GM15510 (cell line): ENCODE data around the gene SNRPD2.

ENCODE experiments used
- POLR2A ChIP-seq: IDR thresholded peaks from 3 replicates; pipeline ENCODE4 v1.6.1; 2011; ENCODE audit warnings: borderline replicate concordance; ENCODE audit not compliant: insufficient read length; ENCODE audit errors: extremely low read depth

The SNRPD2 gene

DNA sequence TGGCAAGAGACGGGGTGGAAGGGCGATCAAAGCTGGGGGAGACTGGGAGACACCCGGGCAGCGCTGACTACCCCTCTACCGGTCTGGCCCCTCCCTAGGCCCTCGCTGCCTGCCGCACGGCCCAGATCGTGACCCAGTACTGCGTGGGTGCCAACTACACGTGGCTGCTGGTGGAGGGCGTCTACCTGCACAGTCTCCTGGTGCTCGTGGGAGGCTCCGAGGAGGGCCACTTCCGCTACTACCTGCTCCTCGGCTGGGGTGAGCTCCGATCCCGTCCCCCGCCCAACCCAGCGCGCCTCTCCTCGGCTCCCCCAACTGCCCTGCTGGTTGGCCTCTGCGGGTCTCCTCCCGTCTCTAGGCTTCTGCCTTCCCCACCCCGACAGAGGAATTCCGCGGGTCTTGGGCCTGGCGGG, 14.9 kb downstream of the SNRPD2 start:
- no peak for TF ChIP-seq POLR2A

DNA sequence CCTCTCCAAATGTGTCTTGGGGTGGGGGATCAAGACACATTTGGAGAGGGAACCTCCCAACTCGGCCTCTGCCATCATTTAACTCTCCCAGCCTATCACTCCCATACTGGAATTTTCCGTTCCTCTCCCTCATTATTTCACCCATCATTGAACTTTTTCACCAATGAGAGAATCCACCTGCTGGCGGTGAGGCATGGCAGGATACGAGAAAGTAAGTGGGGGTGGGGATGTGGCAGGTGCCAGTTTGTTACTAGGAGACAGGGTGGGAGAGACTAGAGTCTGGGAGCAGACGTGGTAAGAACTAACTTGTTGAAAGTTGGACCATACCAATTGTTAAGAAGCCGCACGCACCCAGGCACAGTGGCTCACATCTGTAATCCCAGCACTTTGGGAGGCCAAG, 16.8 kb downstream of the SNRPD2 start:
- TF ChIP-seq POLR2A = no peak

DNA sequence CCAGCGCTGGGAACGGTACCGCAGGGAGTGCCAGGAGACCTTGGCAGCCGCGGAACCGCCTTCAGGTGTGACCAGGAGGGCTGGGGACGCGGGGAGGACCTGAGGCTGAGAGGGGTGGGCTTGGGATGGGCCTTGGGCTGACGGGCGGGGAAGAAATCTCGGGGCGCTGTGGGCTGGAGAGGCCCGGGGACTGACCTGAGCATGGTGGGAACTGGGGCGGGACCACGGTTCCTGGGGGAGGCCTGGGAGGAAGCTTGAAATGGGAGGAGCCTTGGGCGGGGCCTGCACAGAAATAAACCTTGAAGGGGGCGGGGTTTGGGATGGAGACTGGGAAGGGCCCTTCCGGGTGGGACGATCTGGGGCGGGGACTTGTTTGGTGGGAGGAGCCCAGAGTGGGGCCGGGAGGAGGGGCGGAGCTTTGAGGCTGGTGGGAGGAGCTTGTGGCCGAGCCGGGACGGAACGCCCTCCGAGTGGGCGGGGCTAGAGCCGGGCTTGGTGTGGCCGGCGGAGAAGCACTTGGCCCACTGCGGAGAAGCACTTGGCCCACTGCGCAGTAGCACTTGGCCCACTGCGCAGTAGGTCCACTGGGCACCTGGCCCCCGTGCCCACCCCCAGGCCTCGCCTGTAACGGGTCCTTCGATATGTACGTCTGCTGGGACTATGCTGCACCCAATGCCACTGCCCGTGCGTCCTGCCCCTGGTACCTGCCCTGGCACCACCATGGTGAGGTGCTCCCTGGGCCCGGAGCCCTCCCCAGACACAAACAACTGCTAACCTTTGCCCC, 20.9 kb downstream of the SNRPD2 start:
- no peak for TF ChIP-seq POLR2A

DNA sequence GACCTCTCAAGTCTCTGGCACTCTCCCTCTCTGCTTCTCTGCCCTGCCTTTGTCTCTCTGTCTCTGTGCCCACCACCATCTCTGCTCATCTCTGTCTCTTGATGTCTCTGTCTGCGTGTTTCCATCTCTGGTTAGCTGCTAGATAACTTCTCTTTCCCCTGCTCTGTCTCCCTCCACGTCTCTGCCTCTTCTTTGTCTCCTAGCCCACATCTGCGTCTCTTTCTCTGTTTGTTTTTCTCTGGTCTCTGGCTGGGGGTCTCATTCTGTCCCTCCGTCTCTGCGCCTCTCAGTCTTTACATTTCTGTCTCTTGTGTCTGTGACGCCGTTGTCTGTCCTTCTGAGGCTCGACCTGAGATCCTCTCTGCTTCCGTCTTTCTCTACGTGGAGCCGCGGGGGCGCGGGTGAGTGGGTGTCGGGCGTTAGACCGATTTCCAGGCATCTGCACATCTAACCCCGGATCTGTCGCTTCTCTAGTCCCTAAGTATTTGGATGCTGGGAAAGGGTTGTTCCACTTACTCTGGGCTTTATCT, 23.3 kb downstream of the SNRPD2 start:
- no peak for TF ChIP-seq POLR2A

DNA sequence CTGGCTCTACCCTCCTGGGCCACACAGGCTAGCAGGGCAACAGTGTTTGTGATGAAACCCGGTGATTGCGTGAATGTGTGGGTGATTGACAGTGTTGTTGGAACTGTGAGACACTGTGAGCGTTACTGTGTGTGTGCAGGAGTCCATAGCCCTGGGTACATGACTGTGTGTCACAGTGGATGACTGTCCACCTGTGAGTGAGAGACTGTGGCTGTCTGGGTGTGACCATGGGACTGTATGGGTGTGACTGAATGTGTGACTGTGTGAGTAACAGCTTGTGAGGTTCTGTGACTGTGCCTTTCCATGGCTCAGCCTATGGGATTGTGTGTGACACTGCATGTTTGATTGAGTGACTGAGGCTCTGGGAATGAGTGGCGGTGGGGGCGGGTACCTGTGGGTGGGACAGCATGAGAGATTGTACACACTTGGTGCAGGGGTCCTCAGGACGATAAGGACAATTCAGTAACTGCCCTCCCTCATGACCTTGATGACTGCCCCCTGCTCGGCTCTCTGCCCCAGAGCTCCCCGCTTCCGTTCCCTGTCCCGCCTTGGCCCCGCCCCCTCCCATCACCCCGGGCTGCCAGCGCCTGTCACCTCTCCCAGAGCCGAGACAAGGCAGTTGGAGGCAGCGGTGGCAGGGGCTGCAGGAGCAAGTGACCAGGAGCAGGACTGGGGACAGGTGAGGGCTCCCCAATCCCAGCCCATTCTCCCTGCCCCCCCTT, 24.0 kb downstream of the SNRPD2 start, which contains the start of gene GIPR:
Gene GIPR, plus strand, starts transcription at position 602 of the 722 bp plus-strand sequence. CDS start 1,300 bp downstream, outside the sequence.
- TF ChIP-seq POLR2A = peak; percentile 69

DNA sequence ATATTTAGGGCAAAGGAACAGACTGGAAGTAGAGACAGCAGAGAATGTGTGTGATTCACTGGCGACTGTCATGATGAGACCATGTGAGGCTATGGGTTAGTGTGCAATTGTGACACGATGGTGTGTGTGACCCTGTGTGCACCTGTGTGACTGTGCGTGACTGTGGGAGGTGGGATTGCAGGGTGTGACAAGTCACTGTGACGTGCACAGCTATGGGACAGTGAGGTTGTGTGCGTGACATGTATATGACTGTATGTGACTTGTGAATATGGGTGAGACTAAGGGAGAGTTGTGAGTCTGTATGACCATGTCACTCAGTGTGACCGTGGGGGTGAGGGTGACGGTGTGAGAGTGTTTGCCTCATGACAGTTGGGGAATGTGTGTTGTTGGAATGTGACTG, 27.2 kb downstream of the SNRPD2 start:
- TF ChIP-seq POLR2A = no peak

DNA sequence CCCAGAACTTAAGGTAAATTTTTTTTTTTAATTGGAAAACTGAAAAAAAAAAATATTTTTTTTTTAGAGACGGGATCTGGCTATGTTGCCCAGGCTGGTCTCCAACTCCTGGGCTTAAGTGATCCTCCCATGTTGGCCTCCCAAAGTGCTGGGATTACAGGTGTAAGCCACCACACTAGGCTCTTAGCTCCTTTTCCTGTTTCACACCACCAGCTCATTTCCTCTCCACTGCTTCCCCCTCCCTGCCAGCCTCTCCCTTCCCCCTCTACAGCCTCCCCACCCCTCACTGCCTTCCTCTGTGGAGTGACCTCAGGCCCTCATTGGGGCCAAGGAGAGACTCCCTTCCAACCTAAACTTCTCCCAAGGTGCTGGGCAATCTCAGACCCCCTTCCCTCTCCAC, 28.0 kb downstream of the SNRPD2 start:
- TF ChIP-seq POLR2A = no peak

DNA sequence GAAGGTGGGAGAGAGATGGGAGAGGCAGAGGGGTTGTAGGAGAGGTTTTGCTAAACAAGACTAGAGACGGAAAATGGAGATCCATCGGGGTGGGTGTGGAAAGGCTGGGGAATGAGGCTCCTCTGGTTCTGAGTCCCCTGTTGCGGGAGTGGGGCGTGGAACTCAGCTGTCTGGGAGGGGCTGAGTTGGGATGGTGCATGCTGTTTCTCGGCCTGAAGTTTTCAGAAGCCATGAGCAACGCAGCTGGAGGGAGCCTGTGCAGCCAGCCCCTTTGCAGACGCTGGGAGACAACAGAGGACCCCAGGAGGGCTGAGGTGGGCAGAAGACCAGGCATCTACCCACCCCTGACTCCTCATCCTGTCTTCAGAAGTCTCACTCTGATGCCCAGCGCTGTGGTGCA, 31.1 kb downstream of the SNRPD2 start:
- TF ChIP-seq POLR2A = no peak

DNA sequence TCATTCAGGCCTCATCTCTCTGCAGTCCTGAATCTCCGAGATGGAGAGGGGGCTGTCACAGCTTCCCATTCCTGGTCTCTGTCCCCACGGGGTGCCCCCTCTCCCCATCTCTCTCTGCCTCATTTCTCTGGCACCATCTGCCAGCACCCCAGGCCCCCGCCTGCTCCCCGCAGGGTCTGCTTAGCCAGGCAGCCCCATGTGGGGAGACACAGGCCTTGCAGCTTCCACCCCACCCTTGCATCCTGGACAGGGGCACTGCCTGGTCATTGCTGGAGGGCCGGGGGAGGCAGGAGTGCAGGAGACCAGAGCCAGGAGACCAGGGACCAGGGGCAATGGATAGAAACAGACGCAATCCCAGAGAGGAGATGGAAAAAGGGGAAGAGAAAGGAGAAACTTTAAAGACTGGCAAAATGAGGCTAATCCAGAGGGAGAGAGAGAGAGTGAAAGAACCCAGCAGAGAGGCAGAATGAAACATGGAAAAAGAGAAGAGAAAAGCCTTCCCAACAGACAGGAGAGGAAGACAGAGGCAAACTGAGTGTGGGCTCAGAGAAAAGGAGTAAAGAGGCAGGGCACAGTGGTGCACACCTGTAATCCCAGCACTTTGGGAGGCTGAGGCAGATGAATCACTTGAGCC, 32.5 kb downstream of the SNRPD2 start:
- no peak for TF ChIP-seq POLR2A

DNA sequence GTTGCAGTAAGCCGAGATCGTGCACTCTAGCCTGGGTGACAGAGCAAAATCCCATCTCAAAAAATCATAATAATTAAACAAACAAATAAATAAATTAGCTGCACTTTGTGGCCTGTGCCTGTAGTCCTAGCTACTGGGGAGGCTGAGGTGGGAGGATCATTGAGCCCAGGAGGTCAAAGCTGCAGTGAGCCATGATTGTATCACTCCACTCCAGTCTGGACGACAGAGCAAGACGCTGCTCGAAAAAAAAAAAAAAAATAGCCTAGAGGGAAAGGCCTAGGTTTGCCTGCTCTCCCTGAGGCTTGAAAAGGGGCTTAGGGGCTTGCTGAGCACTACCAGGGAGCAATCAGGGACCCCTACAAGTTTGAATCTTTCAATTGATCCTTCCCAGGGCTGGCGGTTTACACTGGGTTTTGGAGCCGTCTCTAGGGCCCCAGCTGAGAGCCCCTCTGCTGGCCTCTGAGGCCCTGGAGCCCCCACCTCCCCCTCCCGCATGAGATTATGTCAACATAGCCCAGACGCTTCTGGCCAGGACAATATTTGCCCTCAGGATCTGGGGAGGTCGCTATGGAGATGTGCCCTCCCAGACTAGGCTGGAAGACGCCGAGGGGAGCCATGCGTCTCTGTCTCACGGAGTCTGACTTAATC, 34.1 kb downstream of the SNRPD2 start:
- no peak for TF ChIP-seq POLR2A

DNA sequence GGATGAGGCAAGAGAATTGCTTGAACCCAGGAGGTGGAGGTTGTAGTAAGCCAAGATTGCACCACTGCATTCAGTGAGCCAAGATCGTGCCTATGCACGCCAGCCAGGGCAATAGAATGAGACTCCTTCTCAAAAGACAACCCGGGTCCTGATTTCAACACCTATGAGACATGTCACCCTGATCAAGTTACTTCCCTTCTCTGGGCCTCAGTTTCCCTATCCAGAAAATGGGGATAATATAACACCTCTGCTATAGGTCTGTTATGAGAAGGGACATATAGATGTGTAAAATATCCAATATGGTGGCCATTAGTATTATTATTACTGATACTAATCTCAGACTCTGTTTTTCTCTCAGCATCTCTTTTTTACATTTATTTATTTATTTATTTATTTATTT, 36.7 kb downstream of the SNRPD2 start:
- no peak for TF ChIP-seq POLR2A

DNA sequence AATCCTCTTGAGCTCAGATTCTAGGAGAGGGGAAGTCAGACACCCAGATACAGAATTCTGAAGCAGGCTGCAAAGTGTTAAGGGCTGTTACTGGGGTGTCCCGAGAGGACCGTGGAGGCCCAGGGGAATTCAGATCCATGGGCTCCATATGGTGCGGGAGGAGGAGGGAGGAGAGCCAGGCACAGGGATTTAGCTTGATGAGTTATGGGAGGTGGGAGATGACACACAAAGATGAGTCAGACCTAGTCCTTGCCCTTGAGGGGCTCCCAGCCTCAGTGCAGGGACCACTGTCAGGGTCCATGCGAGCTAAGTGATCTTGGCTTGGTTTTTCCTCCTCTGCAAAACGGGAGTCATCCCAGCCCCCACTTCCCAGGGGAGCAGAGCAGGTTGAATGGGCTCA, 38.1 kb downstream of the SNRPD2 start:
- TF ChIP-seq POLR2A = no peak

DNA sequence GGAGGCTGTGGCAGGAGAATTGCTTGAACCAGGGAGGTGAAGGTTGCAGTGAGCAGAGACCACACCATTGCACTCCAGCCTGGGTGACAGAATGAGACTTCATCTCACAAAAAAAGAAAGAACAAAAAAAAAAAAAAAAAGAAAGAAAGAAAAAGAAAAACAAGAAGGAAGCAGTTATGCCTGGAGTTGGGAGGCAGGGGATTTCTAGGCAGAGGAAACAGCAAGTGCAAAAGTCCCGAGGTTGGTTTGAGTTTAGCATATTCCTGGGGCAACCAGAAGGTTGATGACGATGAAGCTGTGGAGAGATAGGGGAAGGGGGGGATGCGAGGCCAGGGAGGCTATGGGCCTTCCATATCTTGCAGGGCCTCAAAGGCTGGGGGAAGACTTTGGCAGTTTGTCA, 41.0 kb downstream of the SNRPD2 start:
- TF ChIP-seq POLR2A = no peak

DNA sequence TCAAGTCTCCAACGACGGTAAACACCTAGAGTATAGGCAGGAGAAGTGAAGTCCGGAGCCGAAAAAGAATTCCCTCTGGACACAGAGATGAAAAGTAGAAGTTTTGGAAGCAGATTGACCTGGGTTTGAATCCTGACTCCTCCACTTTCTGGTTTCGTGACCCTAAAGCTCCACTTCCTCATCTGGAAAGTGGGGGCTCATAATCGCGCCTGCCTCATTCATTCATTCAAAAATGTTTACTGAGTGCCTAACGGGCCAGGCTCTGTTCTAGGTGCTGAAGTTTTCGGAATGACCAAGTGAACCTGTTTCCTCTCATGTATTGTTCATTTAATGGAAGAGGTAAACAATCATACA, 45.4 kb downstream of the SNRPD2 start:
- TF ChIP-seq POLR2A = no peak
